ENCODE data around the gene INS. TPM values are rescaled to one million over a fixed set of nuclear protein-coding genes. Genes with fewer than 3 reads are reported as not detected.

INS gene
- total RNA-seq, 1 experiment from 2014 or later = not detected

- H3K9me3 Mint-ChIP-seq (ENCODE audit: low read depth, unreplicated experiment) = no peaks in the 10 kb centered on the region
- peaks cover 70% of the 10 kb centered on the region for H3K27me3 Mint-ChIP-seq (ENCODE audit: unreplicated experiment)
- no peaks in the 10 kb centered on the region for H3K36me3 Mint-ChIP-seq (ENCODE audit: insufficient read depth, unreplicated experiment)
- TF ChIP-seq, protein P1, sequence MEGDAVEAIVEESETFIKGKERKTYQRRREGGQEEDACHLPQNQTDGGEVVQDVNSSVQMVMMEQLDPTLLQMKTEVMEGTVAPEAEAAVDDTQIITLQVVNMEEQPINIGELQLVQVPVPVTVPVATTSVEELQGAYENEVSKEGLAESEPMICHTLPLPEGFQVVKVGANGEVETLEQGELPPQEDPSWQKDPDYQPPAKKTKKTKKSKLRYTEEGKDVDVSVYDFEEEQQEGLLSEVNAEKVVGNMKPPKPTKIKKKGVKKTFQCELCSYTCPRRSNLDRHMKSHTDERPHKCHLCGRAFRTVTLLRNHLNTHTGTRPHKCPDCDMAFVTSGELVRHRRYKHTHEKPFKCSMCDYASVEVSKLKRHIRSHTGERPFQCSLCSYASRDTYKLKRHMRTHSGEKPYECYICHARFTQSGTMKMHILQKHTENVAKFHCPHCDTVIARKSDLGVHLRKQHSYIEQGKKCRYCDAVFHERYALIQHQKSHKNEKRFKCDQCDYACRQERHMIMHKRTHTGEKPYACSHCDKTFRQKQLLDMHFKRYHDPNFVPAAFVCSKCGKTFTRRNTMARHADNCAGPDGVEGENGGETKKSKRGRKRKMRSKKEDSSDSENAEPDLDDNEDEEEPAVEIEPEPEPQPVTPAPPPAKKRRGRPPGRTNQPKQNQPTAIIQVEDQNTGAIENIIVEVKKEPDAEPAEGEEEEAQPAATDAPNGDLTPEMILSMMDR (IDR thresholded peaks at IDR 0.05; ENCODE audit: unreplicated experiment) = no peak
- no peak overlapping the region for H3K4me3 Mint-ChIP-seq (ENCODE audit: low read depth, unreplicated experiment)
- intact Hi-C loops (cut with micrococcal nuclease; ENCODE audit: unreplicated experiment) = loop anchor here (5.0 kb wide), 4 partner anchors 271 to 501 kb away; partner anchors contain the start of gene TNNI2
- no peak overlapping the region for H3K27ac Mint-ChIP-seq (ENCODE audit: unreplicated experiment)
- CTCF ChIA-PET = interaction anchor here (0.7 to 7.3 kb wide), 4 partner anchors 10 to 125 kb away, joined by 3 to 159 read pairs (median 14); no protein-coding TSS in a partner anchor
- no peak for DNase-seq
- BruUV-seq (replicated peaks) = no TSS peak
- H3K4me1 Mint-ChIP-seq (ENCODE audit: low read depth, unreplicated experiment) = no peaks in the 10 kb centered on the region
These were observed 7.3 kb downstream of the INS start for GRCh38 chr11:2153581-2154194.

DNA sequence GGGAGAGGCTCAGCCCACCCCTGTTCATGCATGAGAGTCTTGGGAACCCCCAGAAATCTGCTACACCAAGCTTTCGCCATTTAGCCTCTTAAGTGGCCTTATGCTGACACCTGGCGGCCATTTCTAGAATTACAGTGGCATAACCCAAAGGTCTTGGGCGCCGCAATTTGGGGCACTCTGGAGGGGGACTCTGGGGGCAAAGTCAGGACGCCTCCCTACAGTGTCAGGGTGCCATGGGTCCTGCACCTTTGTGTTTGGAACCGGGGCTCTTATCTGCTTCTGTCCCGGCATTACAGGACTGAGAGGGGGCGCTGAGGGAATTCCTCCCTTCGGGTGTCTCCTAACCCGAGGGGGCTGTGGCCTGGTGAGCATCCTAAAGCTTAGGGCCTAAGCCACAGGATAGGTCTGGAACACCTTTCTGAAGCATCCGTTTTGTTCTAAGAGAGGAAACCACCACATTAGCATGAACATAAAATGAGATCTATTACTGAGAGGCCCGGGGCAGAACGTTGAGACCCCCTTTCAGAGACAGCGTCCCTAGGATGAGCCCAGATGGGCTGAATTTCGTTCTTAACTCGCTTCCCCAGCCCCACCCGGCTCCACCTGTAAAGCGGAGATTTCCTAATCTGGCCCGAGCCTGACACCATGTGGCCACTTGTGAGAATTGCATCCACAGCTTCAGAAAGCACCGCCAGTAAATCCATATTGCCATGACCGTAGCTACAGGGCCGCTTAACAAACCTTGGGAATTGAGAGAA, 9.3 kb downstream of the INS start:
- BruUV-seq (replicated peaks) = no TSS peak
- Mint-ChIP-seq H3K27me3 (ENCODE audit: unreplicated experiment) (peaks cover 87% of the 10 kb centered on the region), H3K9me3 (ENCODE audit: low read depth, unreplicated experiment) (no peaks in the 10 kb centered on the region), H3K4me1 (ENCODE audit: low read depth, unreplicated experiment) (no peaks in the 10 kb centered on the region), H3K4me3 (ENCODE audit: low read depth, unreplicated experiment) (no peak overlapping the region), H3K27ac (ENCODE audit: unreplicated experiment) (no peak overlapping the region), H3K36me3 (ENCODE audit: insufficient read depth, unreplicated experiment) (no peaks in the 10 kb centered on the region)
- intact Hi-C loops (cut with micrococcal nuclease; ENCODE audit: unreplicated experiment) = loop anchor here (5.0 kb wide), 4 partner anchors 269 to 499 kb away; partner anchors contain the start of gene TNNI2
- peak; percentile 80 for DNase-seq
- TF ChIP-seq, protein P1 (IDR thresholded peaks at IDR 0.05; ENCODE audit: unreplicated experiment) = peak; percentile 81
- CTCF ChIA-PET = interaction anchor here (0.6 to 7.3 kb wide), 24 partner anchors 8 to 557 kb away, joined by 3 to 159 read pairs (median 4); partner anchors contain the start of gene SYT8

DNA sequence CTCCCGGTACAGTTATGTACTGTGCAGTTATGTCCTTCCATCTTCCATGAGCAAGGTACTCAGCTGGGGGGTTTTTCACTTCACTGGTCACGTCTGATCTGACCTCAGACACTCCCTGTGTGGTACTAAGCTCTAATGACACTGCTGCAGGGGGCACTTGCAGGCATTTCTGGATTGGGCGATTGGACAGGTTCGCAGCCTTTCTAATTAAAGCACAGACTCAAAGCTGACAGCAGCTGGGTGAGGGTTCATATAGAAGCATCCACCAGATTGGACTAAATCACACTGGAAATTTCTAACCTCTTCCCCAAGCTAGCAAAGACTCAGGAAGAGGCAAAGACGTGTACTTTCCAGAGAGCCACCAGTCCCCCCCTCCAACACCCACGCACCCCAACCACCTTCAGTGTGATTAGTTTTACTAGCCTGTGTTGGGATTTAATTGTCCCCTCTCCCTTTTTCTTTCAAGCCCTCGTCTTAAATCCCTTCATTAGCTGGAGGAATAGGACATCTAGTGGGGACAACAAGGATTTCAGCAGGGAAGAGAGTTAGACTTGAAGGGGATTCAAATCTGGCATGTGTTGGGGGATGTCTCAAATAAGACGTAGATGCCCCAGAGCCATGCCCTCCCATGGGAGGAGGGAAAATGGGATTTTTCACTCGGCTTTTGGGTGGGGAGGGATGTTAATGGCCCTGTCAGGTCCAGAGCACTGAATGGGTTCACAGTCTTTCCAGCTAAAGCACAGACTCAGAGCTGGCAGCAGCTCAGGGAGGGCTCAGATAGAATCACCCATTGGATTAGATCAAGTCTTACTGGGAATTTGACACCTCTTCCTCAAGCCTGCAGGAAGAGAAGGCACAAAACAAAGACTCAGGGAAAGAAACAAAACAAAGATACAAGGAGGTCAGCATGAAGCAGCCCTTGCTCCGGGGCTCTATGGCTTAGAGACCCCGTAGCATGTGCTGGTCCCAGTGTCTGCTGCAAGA, 10.9 kb downstream of the INS start:
- no peak overlapping the region for H3K27ac Mint-ChIP-seq (ENCODE audit: unreplicated experiment)
- peaks cover 4% of the 10 kb centered on the region for H3K36me3 Mint-ChIP-seq (ENCODE audit: insufficient read depth, unreplicated experiment)
- intact Hi-C loops (cut with micrococcal nuclease; ENCODE audit: unreplicated experiment) = loop anchor here (5.0 kb wide), 4 partner anchors 268 to 498 kb away; partner anchors contain the start of gene TNNI2
- no peak for DNase-seq
- TF ChIP-seq, protein P1 (IDR thresholded peaks at IDR 0.05; ENCODE audit: unreplicated experiment) = peak; percentile 20
- no peaks in the 10 kb centered on the region for H3K4me1 Mint-ChIP-seq (ENCODE audit: low read depth, unreplicated experiment)
- no peaks in the 10 kb centered on the region for H3K9me3 Mint-ChIP-seq (ENCODE audit: low read depth, unreplicated experiment)
- BruUV-seq (replicated peaks) = no TSS peak
- no peak overlapping the region for H3K4me3 Mint-ChIP-seq (ENCODE audit: low read depth, unreplicated experiment)
- CTCF ChIA-PET = interaction anchor here (0.8 to 7.3 kb wide), 15 partner anchors 13 to 497 kb away, joined by 3 to 159 read pairs (median 4); no protein-coding TSS in a partner anchor
- H3K27me3 Mint-ChIP-seq (ENCODE audit: unreplicated experiment) = peaks cover 100% of the 10 kb centered on the region

- Mint-ChIP-seq H3K36me3 (ENCODE audit: insufficient read depth, unreplicated experiment) (peaks cover 4% of the 10 kb centered on the region), H3K4me1 (ENCODE audit: low read depth, unreplicated experiment) (no peaks in the 10 kb centered on the region), H3K4me3 (ENCODE audit: low read depth, unreplicated experiment) (no peak overlapping the region), H3K9me3 (ENCODE audit: low read depth, unreplicated experiment) (no peaks in the 10 kb centered on the region), H3K27me3 (ENCODE audit: unreplicated experiment) (peaks cover 100% of the 10 kb centered on the region), H3K27ac (ENCODE audit: unreplicated experiment) (no peak overlapping the region)
- BruUV-seq (replicated peaks) = no TSS peak
- DNase-seq = no peak
- TF ChIP-seq, protein P1 (IDR thresholded peaks at IDR 0.05; ENCODE audit: unreplicated experiment) = no peak
- CTCF ChIA-PET = interaction anchor here (0.8 to 7.3 kb wide), 5 partner anchors 113 to 496 kb away, joined by 3 to 159 read pairs (median 16); no protein-coding TSS in a partner anchor
- intact Hi-C loops (cut with micrococcal nuclease; ENCODE audit: unreplicated experiment) = no loop called here
These were observed 11.5 kb downstream of the INS start for GRCh38 chr11:2149460-2149859.

Measured in Calu3 (cell line).